Brain microvascular endothelial cell (primary cell): Measurements from ENCODE around the gene ZCCHC24.

Experiments
- DNase-seq: peaks from one replicate; pipeline ENCODE4 v3.0.0-alpha.2; 2020
- H3K27ac ChIP-seq: fragments of 250-450 bp; sonication (Bioruptor Pico); 2 replicates; pipeline ENCODE4 v1.5.1; 2020; ENCODE audit warnings: mild to moderate bottlenecking, moderate library complexity
- H3K27me3 ChIP-seq: fragments of 250-450 bp; sonication (Bioruptor Pico); replicated peaks from 2 replicates; pipeline ENCODE4 v1.5.1; 2020; ENCODE audit warnings: mild to moderate bottlenecking
- H3K36me3 ChIP-seq: fragments of 250-450 bp; sonication (Bioruptor Pico); replicated peaks from 2 replicates; pipeline ENCODE4 v1.5.1; 2020; ENCODE audit warnings: mild to moderate bottlenecking
- H3K4me3 ChIP-seq: 2 replicates; pipeline ENCODE4 v1.5.1; 2011; ENCODE audit warnings: low read depth, mild to moderate bottlenecking, control low read depth, low read length, moderate library complexity
- CTCF ChIP-seq: IDR thresholded peaks from 2 replicates; pipeline ENCODE4 v1.5.1; 2011; ENCODE audit warnings: low read depth, mild to moderate bottlenecking, moderate library complexity, low read length, control low read depth, inconsistent platforms; ENCODE audit errors: missing control alignments
- in situ Hi-C: cut with HindIII; loops from 2 replicates; pipeline ENCODE4 v1.10.0; 2017; ENCODE audit warnings: low sequenced_read_pairs, low pct_ligation_motif_present

Gene ZCCHC24

DNA sequence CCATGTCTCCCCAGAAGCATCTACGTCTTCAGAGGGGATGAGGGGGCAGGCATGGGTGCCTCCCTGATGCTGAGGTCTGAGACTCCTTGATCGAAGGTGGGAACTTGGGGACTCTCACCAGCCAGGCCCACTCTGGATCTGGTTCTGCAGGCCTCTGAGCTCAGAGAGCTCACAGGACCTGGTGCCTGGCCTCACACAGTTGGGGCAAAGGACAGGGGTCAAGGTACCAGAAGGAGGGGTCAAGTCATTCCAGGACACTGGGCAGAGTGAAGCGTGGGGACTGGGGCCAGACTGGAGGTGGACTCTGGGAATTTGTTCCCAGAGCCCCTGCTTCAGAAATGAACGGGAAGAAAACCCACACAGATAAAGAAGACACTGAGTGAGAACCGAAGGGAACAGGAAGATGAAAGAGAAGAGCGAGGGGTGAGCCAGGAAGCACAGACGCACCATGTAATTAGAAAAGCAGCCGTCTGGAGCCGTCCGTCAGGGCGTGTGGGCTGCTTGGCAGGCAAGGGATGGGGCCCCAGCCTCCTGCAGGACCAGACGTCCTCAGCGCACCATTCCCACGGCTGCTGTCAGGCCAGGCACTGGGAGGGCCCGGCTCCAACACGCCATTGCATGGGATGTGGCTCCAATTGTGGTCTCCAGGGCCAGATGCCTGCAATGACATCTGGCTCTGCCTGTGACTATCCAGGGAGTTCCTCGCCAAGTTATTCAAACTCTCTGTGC, 47.7 kb downstream of the ZCCHC24 start:
- DNase-seq: no peak
- H3K27ac ChIP-seq: no peak overlapping the region
- no peaks in the 10 kb centered on the region for H3K27me3 ChIP-seq
- in situ Hi-C loops: no loop called here
- TF ChIP-seq CTCF: no peak
- peaks cover 3% of the 10 kb centered on the region for H3K36me3 ChIP-seq
- no peak overlapping the region for H3K4me3 ChIP-seq

- in situ Hi-C loops: no loop called here
- no peak for DNase-seq
- Histone ChIP-seq H3K27me3 (no peaks in the 10 kb centered on the region), H3K4me3 (no peak overlapping the region), H3K27ac (no peak overlapping the region), H3K36me3 (peaks cover 3% of the 10 kb centered on the region)
- no peak for TF ChIP-seq CTCF
Observed at GRCh38 chr10:79397051-79397450, 48.4 kb downstream of the ZCCHC24 start.

DNA sequence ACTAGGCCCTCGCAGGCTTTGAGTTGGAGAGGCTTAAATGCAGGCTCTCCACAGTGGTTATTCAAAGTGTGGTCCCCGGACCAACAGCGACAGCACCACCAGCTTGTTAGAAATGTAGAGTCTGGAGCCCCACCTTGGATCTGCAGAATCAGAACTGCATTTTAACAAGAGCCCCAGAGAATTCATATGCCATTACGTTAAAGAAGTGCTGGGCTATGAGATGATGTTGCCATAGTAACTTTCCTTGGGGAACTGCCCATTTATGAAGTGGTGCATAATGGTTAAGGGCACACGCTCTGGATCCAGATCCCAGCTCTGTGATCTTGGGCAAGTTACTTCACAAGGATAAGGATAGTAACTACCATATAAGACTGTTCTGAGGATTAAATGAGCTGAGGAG, 48.9 kb downstream of the ZCCHC24 start:
- DNase-seq: no peak
- no peaks in the 10 kb centered on the region for H3K27me3 ChIP-seq
- in situ Hi-C loops: no loop called here

GRCh38 chr10:79394664-79395063, 50.8 kb downstream of the ZCCHC24 start:
- in situ Hi-C loops: no loop called here
- Histone ChIP-seq H3K27ac (no peak overlapping the region), H3K27me3 (no peaks in the 10 kb centered on the region), H3K4me3 (no peak overlapping the region), H3K36me3 (peaks cover 3% of the 10 kb centered on the region)
- no peak for DNase-seq
- no peak for TF ChIP-seq CTCF

More for the DNA sequence above, 48.9 kb downstream of the ZCCHC24 start:
- peaks cover 3% of the 10 kb centered on the region for H3K36me3 ChIP-seq
- no peak for TF ChIP-seq CTCF
- no peak overlapping the region for H3K4me3 ChIP-seq
- no peak overlapping the region for H3K27ac ChIP-seq

DNA sequence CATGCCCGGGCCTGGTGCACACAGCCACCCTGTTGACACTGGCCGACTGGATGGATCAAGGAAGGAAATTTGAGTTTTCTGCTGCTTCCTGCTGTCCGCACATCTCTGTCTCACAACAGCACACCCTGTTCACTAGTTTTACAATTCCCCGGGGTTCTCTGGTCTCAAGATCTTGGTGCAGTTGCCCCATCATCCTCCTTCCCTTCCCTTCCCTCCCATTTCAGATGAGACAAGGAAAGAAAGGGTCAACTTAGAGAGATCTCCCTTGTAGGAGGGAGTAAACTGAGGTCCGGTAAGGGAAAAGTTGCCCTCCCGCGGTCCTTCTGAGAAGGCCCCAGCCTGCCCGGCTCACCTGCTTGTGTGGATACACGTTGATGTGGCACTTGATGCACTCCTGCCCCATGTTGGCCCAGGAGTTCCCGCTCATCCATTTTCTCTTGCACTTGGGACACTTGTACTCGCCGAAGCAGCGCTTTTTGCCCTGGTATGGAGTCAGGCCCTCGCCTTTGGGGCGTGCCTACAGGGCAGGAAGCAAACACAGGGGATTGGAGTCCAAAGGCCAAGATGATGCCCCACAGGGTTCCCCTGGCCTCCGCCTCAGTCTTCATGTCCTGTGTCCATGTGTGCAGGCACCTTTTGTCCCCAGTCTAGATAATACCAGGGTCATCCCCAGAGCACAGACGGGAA, 51.4 kb downstream of the ZCCHC24 start:
- Histone ChIP-seq H3K27ac (no peak overlapping the region), H3K36me3 (peaks cover 5% of the 10 kb centered on the region), H3K27me3 (no peaks in the 10 kb centered on the region), H3K4me3 (no peak overlapping the region)
- DNase-seq: no peak
- in situ Hi-C loops: no loop called here
- TF ChIP-seq CTCF: no peak
